Esophagus muscularis mucosa (tissue), 4 donors: ENCODE measurements around the gene HEBP2.

Experiments
- EP300 ChIP-seq: sonication (generic); formaldehyde crosslinking; IDR thresholded peaks from one replicate; pipeline ENCODE4 v1.6.1; 2017; ENCODE audit warnings: antibody characterized with exemption
- POLR2A ChIP-seq: fragments of 450-650 bp; IDR thresholded peaks from one replicate; pipeline ENCODE4 v1.6.1; 2017; ENCODE audit warnings: antibody characterized with exemption, moderate library complexity, mild to moderate bottlenecking, low read depth
- TF ChIP-seq, protein P1 (sequence below), 3 experiments: fragments of 200-600 bp in 2 of 3; fragments of 450-650 bp in 1 of 3; sonication (generic) in 2 of 3; IDR thresholded peaks; one replicate each; pipeline ENCODE4 v1.5.1; 2017 to 2019; ENCODE audit warnings: antibody characterized with exemption in 3 of 3, mild to moderate bottlenecking in 2 of 3, moderate library complexity in 1 of 3

DNA sequence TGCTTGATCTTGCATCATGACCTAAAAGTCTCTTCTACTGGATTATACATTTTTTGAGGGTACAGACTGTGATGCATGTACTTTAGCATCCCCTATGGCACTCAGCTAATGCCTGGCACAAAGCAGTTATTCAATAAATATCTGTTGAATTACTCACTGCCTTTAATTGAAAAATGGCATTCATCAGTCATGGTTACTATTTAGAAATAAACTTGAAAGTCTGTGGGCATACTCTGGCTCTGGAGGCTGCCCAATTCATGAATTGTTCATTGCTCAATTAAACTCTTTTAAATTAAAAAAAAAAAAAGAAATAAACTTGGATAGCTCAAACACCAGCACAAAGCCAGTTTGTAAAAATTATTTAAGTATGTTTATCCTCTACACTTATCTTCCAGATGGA is 40.0 kb downstream of the HEBP2 start:
- no peak for TF ChIP-seq EP300
- no peak for TF ChIP-seq POLR2A
- TF ChIP-seq, protein P1, sequence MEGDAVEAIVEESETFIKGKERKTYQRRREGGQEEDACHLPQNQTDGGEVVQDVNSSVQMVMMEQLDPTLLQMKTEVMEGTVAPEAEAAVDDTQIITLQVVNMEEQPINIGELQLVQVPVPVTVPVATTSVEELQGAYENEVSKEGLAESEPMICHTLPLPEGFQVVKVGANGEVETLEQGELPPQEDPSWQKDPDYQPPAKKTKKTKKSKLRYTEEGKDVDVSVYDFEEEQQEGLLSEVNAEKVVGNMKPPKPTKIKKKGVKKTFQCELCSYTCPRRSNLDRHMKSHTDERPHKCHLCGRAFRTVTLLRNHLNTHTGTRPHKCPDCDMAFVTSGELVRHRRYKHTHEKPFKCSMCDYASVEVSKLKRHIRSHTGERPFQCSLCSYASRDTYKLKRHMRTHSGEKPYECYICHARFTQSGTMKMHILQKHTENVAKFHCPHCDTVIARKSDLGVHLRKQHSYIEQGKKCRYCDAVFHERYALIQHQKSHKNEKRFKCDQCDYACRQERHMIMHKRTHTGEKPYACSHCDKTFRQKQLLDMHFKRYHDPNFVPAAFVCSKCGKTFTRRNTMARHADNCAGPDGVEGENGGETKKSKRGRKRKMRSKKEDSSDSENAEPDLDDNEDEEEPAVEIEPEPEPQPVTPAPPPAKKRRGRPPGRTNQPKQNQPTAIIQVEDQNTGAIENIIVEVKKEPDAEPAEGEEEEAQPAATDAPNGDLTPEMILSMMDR (IDR thresholded peaks at IDR 0.05): no peak
